Measurements from ENCODE around the gene SPCS1. TPM values are rescaled to one million over a fixed set of nuclear protein-coding genes. Genes with fewer than 3 reads are reported as not detected.

SPCS1 gene
- total and polyA plus RNA-seq, 8 donors = 0.58 to 332 (median 84.8) TPM

GRCh38 chr3:52684184-52684583 is 21.7 kb upstream of the SPCS1 start:
- Histone ChIP-seq H3K27ac (peak overlapping the region in 3 of 5 donors; percentile 93 to 100 (median 96)), H3K9me3 (no peaks in the 10 kb centered on the region), H3K36me3 (peaks cover 20 to 41% (median 37%) of the 10 kb centered on the region in 4 donors), H3K27me3 (no peaks in the 10 kb centered on the region), H3K4me3 (peak overlapping the region in 2 of 4 donors; percentile 85 to 86), H3K4me1 (peaks cover 28 to 87% (median 70%) of the 10 kb centered on the region in 4 donors)
- 40 to 53% (median 43%) methylated on average over 5 of the region's 5 CpGs for WGBS, 5 donors
- TF ChIP-seq POLR2AphosphoS5 (IDR thresholded peaks at IDR 0.05) (no peak), POLR2A (IDR thresholded peaks at IDR 0.05) (no peak), EP300 (IDR thresholded peaks at IDR 0.05) (no peak), CTCF (IDR thresholded peaks at IDR 0.05) (no peak)
- no peak for DNase-seq
- intact Hi-C loops (cut with DNase I; ENCODE audit: low total_unique reads) = no loop called here

DNA sequence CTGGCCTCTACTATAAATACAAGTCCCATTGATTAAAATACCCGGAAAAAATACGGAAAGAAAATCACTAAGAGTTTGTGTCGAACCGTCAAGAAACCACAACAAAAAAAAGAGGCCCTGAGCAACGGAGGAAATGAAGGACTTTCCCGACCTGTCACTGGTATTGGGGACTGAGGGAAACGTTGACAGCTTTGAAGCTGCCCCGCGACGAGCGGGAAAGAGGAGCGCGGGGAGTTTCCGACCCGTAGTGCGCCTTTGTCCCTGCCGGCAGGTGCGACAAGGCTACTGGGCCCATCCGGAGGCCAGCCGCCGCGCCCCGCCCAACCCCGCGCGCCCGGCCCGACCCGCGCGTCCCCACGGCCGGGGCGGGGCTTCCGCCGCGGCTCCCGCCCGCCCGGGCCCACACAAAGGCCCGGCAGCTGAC is 20.6 kb upstream of the SPCS1 start:
- peaks cover 25 to 43% (median 40%) of the 10 kb centered on the region in 4 donors for H3K36me3 ChIP-seq
- H3K9me3 ChIP-seq = no peaks in the 10 kb centered on the region
- no peak for TF ChIP-seq CTCF (IDR thresholded peaks at IDR 0.05)
- no peak for TF ChIP-seq POLR2A (IDR thresholded peaks at IDR 0.05)
- peak in 2 of 3 donors; percentile 54 to 64 for TF ChIP-seq POLR2AphosphoS5 (IDR thresholded peaks at IDR 0.05)
- peaks cover 18 to 85% (median 69%) of the 10 kb centered on the region in 4 donors for H3K4me1 ChIP-seq
- no peaks in the 10 kb centered on the region for H3K27me3 ChIP-seq
- H3K4me3 ChIP-seq = peak overlapping the region; percentile 59 to 86 (median 81)
- 0 to 2% (median 1%) methylated on average over 14 to 41 of the region's 41 CpGs for WGBS, 5 donors
- intact Hi-C loops (cut with DNase I; ENCODE audit: low total_unique reads) = no loop called here
- peak overlapping the region; percentile 92 to 100 (median 96) for H3K27ac ChIP-seq
- peak; percentile 88 to 93 for DNase-seq

GRCh38 chr3:52685709-52686691 is 19.9 kb upstream of the SPCS1 start, which contains the start of the genes GNL3 and PBRM1:
TSS of gene GNL3 (plus strand) at chr3:52686032. CDS start at chr3:52686093, 61 bp downstream.
TSS of gene PBRM1 (minus strand) at chr3:52685913.
- intact Hi-C loops (cut with DNase I; ENCODE audit: low total_unique reads) = no loop called here
- Histone ChIP-seq H3K27me3 (no peaks in the 10 kb centered on the region), H3K27ac (peak within 1 kb of the TSS; percentile 92 to 100 (median 96)), H3K9me3 (no peaks in the 10 kb centered on the region), H3K4me1 (peaks cover 18 to 78% (median 69%) of the 10 kb centered on the region in 4 donors), H3K4me3 (peak within 1 kb of the TSS; percentile 59 to 86 (median 81)), H3K36me3 (peaks cover 32 to 43% (median 40%) of the 10 kb centered on the region in 4 donors)
- TF ChIP-seq POLR2A (IDR thresholded peaks at IDR 0.05) = peak in 1 of 4 donors; percentile 64
- TF ChIP-seq EP300 (IDR thresholded peaks at IDR 0.05) = no peak
- TF ChIP-seq POLR2AphosphoS5 (IDR thresholded peaks at IDR 0.05) = peak; percentile 97 to 99 (median 99)
- TF ChIP-seq CTCF (IDR thresholded peaks at IDR 0.05) = no peak
- peak; percentile 95 to 99 for DNase-seq
- WGBS, 5 donors = 0 to 1% (median 1%) methylated on average over 21 to 82 of the region's 82 CpGs

GRCh38 chr3:52688266-52688665 is 17.6 kb upstream of the SPCS1 start:
- TF ChIP-seq EP300 (IDR thresholded peaks at IDR 0.05) = no peak
- peak in 2 of 3 donors; percentile 36 to 56 for TF ChIP-seq POLR2AphosphoS5 (IDR thresholded peaks at IDR 0.05)
- WGBS, 5 donors = 27 to 60% (median 38%) methylated on average over 6 of the region's 6 CpGs
- H3K27me3 ChIP-seq = no peaks in the 10 kb centered on the region
- peak in 1 of 2 donors; percentile 59 for DNase-seq
- peaks cover 52 to 64% (median 63%) of the 10 kb centered on the region in 4 donors for H3K36me3 ChIP-seq
- peak overlapping the region in 2 of 4 donors; percentile 85 to 86 for H3K4me3 ChIP-seq
- no peaks in the 10 kb centered on the region for H3K9me3 ChIP-seq
- peaks cover 15 to 56% (median 51%) of the 10 kb centered on the region in 4 donors for H3K4me1 ChIP-seq
- intact Hi-C loops (cut with DNase I; ENCODE audit: low total_unique reads) = no loop called here
- peak overlapping the region in 4 of 5 donors; percentile 92 to 100 (median 94) for H3K27ac ChIP-seq
